ENCODE measurements around the gene PCP4L1.

The PCP4L1 gene

DNA sequence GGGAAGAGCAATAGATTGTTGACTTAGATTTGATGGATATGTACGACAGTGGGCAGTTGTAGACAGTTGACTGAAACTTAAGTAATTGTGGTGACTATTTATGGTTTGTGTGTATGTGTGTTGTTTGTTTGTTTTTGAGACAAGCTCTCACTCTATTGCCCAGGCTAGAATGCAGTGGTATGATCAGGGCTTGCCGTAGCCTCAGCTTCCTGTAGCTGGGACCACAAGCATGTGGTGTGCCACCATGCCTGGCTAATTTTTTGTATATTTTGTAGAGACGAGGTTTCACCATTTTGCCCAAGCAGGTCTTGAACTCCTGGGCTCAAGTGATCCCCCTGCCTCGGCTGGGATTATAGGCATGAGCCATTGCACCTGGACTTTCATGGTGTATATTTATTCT lies 65.5 kb downstream of the PCP4L1 start:
- no peak for DNase-seq

DNA sequence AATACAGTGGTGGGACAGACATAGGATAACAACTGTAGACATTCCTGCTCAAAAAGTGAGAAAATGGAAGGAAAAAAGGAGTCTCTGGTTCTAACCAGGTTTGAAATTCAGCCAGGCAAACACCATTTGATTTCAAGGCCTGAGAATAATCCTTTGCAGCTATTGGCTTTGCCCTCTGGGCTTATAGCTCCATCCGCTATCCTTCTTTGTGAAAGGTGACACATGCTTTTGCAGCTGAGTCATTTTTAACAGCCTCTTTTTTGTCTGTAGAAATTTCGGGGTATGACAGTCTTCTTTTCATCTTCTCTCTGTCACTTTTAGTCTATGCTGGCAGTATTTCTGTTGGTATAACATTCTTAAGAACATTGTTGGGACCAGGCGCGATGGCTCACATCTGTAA lies 71.8 kb downstream of the PCP4L1 start:
- DNase-seq, result no peak

DNA sequence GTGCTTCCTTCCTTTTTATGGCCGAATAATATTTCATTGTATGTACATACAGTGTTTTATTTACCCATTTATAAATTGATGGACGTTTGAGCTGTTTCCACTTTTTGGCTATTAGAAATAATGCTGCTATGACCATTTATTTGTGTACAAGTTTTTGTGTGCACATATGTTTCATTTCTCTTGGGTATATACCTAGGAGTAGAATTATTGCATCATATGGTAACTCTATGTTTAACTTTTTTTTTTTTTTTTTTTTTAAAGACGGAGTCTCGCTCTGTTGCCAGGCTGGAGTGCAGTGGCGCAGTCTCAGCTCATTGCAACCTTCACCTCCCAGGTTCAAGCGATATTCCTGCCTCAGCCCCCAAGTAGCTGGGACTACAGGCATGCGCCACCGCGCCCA lies 74.6 kb downstream of the PCP4L1 start:
- DNase-seq, result no peak
